Right cardiac atrium (tissue), 5 donors: ENCODE results near the gene GAS1. TPM values are rescaled to one million over a fixed set of nuclear protein-coding genes. Genes with fewer than 3 reads are reported as not detected.

Source experiments
- ATAC-seq, 2 donors: fragments of 200-7000 bp; cut with Tn5 transposase; one replicate each; pipeline versions ENCODE4 v1.8.0 to v1.9.1; 2020; ENCODE audit warnings: moderate library complexity in 2 of 2, mild to moderate bottlenecking in 1 of 2
- DNase-seq, 3 donors: peaks; one replicate each; pipeline ENCODE4 v3.0.0-alpha.2; 2020
- H3K27ac ChIP-seq: one replicate; pipeline ENCODE4 v1.5.1; 2013; ENCODE audit warnings: mild to moderate bottlenecking, low read length, control low read depth, moderate library complexity
- H3K27me3 ChIP-seq: one replicate; pipeline ENCODE4 v1.6.1; 2013; ENCODE audit not compliant: control insufficient read depth, insufficient read depth
- H3K4me1 ChIP-seq: one replicate; pipeline ENCODE4 v1.6.1; 2013; ENCODE audit warnings: low read length; ENCODE audit not compliant: control insufficient read depth, insufficient read depth
- H3K4me3 ChIP-seq: one replicate; pipeline ENCODE4 v1.5.1; 2013; ENCODE audit warnings: low read length, control low read depth
- H3K9me3 ChIP-seq: one replicate; pipeline ENCODE4 v1.6.1; 2013; ENCODE audit warnings: low read length; ENCODE audit not compliant: control insufficient read depth
- WGBS: extraction: QIAGEN DNeasy Blood & Tissue Kit; methylation state at CpG from one replicate; pipeline ENCODE4 v1.1.7; 2013; 5-methylcytosine and 5-hydroxymethylcytosine counted together
- intact Hi-C, 4 donors: fragments of 100-400 bp; cut with DNase I; formaldehyde crosslinking; loops; one replicate each; pipeline versions ENCODE4 v1.11.0 to v1.14.0; 2022 to 2023
- polyA plus RNA-seq: library from polyadenylated mRNA; stranded (reverse); fragments of 200-250 nt; gene quantifications from one replicate; pipeline ENCODE4 v1.2.3, GENCODE V29; 2013
- total RNA-seq, 4 donors: library from RNA; stranded (reverse); fragmentation: NEBNext Ultra II Directional; extraction: Animal tissue kit (Norgen Biotek cat#: 25700); gene quantifications; one replicate each; pipeline ENCODE4 v1.2.1, GENCODE V29; 2021
- donor health status: healthy with polysubstance abuse.
- donor health status: DM: no; HTN: yes; CAD: no.
- donor health status: DM: no; HTN: no; CAD: no.
- donor health status: DM: no; HTN: yes; CAD: no; lungs with severe emphysema.
- donor health status: DM: yes; HTN: yes; CAD: no.

The GAS1 gene
- total and polyA plus RNA-seq, 5 donors, result 16.6 to 44.8 (median 27.8) TPM

GRCh38 chr9:86979657-86980056 is 32.4 kb upstream of the GAS1 start:
- H3K9me3 ChIP-seq, result no peaks in the 10 kb centered on the region
- ATAC-seq (no peak), DNase-seq (no peak)
- WGBS, result 64% methylated on average over 1 of the region's 1 CpG
- no peak overlapping the region for H3K27ac ChIP-seq
- H3K4me3 ChIP-seq, result no peak overlapping the region
- no peaks in the 10 kb centered on the region for H3K4me1 ChIP-seq
- intact Hi-C loops, result no loop called here
- H3K27me3 ChIP-seq, result no peaks in the 10 kb centered on the region

DNA sequence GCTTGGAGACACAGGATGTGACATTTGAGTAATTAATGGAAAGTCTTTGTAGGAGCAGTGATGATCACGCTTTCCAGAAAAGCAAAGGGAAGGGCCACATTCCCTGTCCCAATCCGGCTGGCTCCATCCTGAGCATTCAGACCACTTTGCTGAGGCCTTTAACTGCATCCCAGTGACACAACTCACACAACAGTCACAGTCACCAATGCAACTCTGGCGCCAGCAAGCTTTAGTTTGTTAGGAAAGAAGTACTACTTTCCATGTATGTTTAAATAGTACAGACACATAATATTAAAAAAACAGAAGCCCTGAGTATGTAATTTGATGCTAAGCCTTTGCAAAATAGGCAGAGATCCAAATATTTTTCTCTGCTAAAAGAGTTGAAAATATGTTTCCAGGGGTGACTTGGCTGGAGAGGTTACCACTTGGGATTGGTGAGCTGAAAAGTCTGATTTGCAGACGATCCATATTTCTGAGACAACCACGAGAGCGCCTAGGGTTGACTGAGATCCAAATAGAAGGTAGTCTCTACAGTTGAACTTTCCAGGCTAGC is 31.7 kb upstream of the GAS1 start:
- WGBS, result 63% methylated on average over 6 of the region's 6 CpGs
- H3K27ac ChIP-seq, result no peak overlapping the region
- intact Hi-C loops, result no loop called here

GRCh38 chr9:86978413-86978812 is 31.1 kb upstream of the GAS1 start:
- Histone ChIP-seq H3K4me3 (no peak overlapping the region), H3K27me3 (no peaks in the 10 kb centered on the region), H3K27ac (no peak overlapping the region), H3K9me3 (no peaks in the 10 kb centered on the region), H3K4me1 (no peaks in the 10 kb centered on the region)
- no peak for DNase-seq
- 68% methylated on average over 2 of the region's 2 CpGs for WGBS
- intact Hi-C loops, result no loop called here
- peak in 1 of 2 donors; percentile 23 for ATAC-seq

More for the DNA sequence above, 31.7 kb upstream of the GAS1 start:
- Histone ChIP-seq H3K27me3 (no peaks in the 10 kb centered on the region), H3K4me1 (no peaks in the 10 kb centered on the region), H3K4me3 (no peak overlapping the region), H3K9me3 (no peaks in the 10 kb centered on the region)
- ATAC-seq, result no peak
- peak in 1 of 3 donors; percentile 20 for DNase-seq

- Histone ChIP-seq H3K9me3 (no peaks in the 10 kb centered on the region), H3K4me3 (no peak overlapping the region), H3K27me3 (no peaks in the 10 kb centered on the region), H3K27ac (no peak overlapping the region), H3K4me1 (no peaks in the 10 kb centered on the region)
- no peak for ATAC-seq
- WGBS, result 94% methylated on average over 4 of the region's 4 CpGs
- intact Hi-C loops, result no loop called here
- DNase-seq, result no peak
These were observed 30.0 kb upstream of the GAS1 start for GRCh38 chr9:86977205-86977835.

GRCh38 chr9:86975606-86976005 is 28.3 kb upstream of the GAS1 start:
- no peaks in the 10 kb centered on the region for H3K27me3 ChIP-seq
- no peaks in the 10 kb centered on the region for H3K9me3 ChIP-seq
- ATAC-seq (no peak), DNase-seq (no peak)
- H3K4me1 ChIP-seq, result peaks cover 1% of the 10 kb centered on the region
- intact Hi-C loops, result no loop called here
- no peak overlapping the region for H3K27ac ChIP-seq
- no peak overlapping the region for H3K4me3 ChIP-seq

DNA sequence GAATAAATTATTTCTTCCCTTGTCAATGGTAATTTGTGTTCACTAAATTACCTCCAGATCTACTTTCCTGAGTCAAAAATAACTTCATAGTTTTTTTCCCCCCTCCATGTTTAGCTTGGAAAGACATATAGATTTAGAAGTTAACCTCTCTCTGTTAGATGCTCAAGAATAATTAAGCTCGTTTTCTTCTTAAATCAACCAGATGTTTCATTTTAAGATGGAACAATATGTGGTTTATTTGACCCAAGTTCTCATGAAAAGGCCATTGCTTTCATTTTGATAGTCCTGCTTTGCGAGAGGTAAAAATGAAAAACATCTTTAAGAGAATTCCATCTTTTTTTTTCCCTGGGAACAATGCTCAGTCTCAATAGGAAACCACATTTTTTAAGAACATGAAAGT is 27.7 kb upstream of the GAS1 start:
- no peaks in the 10 kb centered on the region for H3K27me3 ChIP-seq
- H3K4me3 ChIP-seq, result no peak overlapping the region
- intact Hi-C loops, result no loop called here
- ATAC-seq (no peak), DNase-seq (no peak)
- WGBS, result 77% methylated on average over 2 of the region's 2 CpGs
- H3K9me3 ChIP-seq, result no peaks in the 10 kb centered on the region
- peaks cover 1% of the 10 kb centered on the region for H3K4me1 ChIP-seq
- no peak overlapping the region for H3K27ac ChIP-seq

- no peak overlapping the region for H3K27ac ChIP-seq
- intact Hi-C loops, result no loop called here
- WGBS, result 91% methylated on average over 2 of the region's 2 CpGs
These were observed 27.1 kb upstream of the GAS1 start for GRCh38 chr9:86974421-86974820.

DNA sequence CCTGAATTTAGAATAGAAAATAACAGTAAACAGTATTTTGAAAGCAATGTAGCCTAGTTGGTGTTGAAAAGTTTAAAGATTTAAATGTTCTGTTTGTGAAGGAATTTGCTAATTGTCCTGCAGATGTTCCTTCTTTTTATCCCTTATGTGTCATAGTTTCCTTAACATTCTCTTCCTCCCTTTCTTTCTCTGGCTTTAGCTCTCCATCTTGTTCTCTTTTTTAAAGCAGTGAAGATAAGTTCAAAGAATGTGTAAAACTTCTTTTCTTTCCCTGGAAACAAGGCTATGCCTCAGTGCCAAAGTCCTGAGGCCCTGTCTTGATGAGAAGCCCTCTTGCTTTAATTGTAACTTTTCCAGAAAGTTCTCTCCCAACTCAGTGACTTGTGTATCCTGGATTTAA is 24.4 kb upstream of the GAS1 start:
- ATAC-seq, result no peak

More at GRCh38 chr9:86974421-86974820, 27.1 kb upstream of the GAS1 start:
- DNase-seq (no peak), ATAC-seq (no peak)
- Histone ChIP-seq H3K27me3 (no peaks in the 10 kb centered on the region), H3K4me1 (peaks cover 1% of the 10 kb centered on the region), H3K4me3 (no peak overlapping the region), H3K9me3 (no peaks in the 10 kb centered on the region)

GRCh38 chr9:86968258-86968920 is 21.1 kb upstream of the GAS1 start:
- Histone ChIP-seq H3K4me3 (no peak overlapping the region), H3K27me3 (no peaks in the 10 kb centered on the region), H3K9me3 (no peaks in the 10 kb centered on the region), H3K27ac (no peak overlapping the region), H3K4me1 (peaks cover 1% of the 10 kb centered on the region)
- intact Hi-C loops, result loop anchor here in 1 of 4 donors (10.0 kb wide), 1 partner anchor 356 kb away; no protein-coding TSS in a partner anchor
- ATAC-seq, result peak; percentile 61 to 73
- WGBS, result 59% methylated on average over 8 of the region's 8 CpGs
- DNase-seq, result peak; percentile 68 to 83 (median 78)

More for the DNA sequence above, 24.4 kb upstream of the GAS1 start:
- DNase-seq, result no peak
- H3K9me3 ChIP-seq, result no peaks in the 10 kb centered on the region
- H3K27me3 ChIP-seq, result no peaks in the 10 kb centered on the region
- intact Hi-C loops, result no loop called here
- no peak overlapping the region for H3K4me3 ChIP-seq
- no peak overlapping the region for H3K27ac ChIP-seq
- H3K4me1 ChIP-seq, result peaks cover 1% of the 10 kb centered on the region

- 76% methylated on average over 10 of the region's 10 CpGs for WGBS
- DNase-seq (no peak), ATAC-seq (peak in 1 of 2 donors; percentile 64)
- intact Hi-C loops, result loop anchor here in 1 of 4 donors (10.0 kb wide), 1 partner anchor 358 kb away; no protein-coding TSS in a partner anchor
- Histone ChIP-seq H3K9me3 (no peaks in the 10 kb centered on the region), H3K27ac (no peak overlapping the region), H3K27me3 (no peaks in the 10 kb centered on the region), H3K4me1 (peaks cover 1% of the 10 kb centered on the region), H3K4me3 (no peak overlapping the region)
These were observed 19.7 kb upstream of the GAS1 start for GRCh38 chr9:86966852-86967511.
